Gastroesophageal sphincter (tissue), 3 donors: ENCODE results near the gene SLC9A3.

ENCODE experiments used
- CTCF ChIP-seq, 4 experiments: fragments of 200-600 bp in 2 of 4; fragments of 450-650 bp in 2 of 4; sonication (generic) in 1 of 4; IDR thresholded peaks; one replicate each; pipeline ENCODE4 v1.5.1; 2017 to 2019; ENCODE audit warnings: antibody characterized with exemption in 4 of 4, mild to moderate bottlenecking in 2 of 4, moderate library complexity in 2 of 4
- POLR2A ChIP-seq, 2 donors: fragments of 450-650 bp; IDR thresholded peaks; one replicate each; pipeline ENCODE4 v1.6.1; 2017; ENCODE audit warnings: antibody characterized with exemption in 2 of 2, mild to moderate bottlenecking in 2 of 2, moderate library complexity in 1 of 2
- POLR2AphosphoS5 ChIP-seq: sonication (generic); formaldehyde crosslinking; IDR thresholded peaks from one replicate; pipeline ENCODE4 v1.6.1; 2017; ENCODE audit warnings: antibody characterized with exemption

GRCh38 chr5:431001-431710, 93.1 kb downstream of the SLC9A3 start:
- TF ChIP-seq CTCF (IDR thresholded peaks at IDR 0.05) (peak in 3 of 4 experiments; percentile 26 to 75 (median 26)), POLR2AphosphoS5 (no peak), POLR2A (IDR thresholded peaks at IDR 0.05) (no peak)
